ENCODE data around the gene INF2. TPM values are rescaled to one million over a fixed set of nuclear protein-coding genes. Genes with fewer than 3 reads are reported as not detected.
"Not testable (repeated sequence)": the region's sequence is repeated elsewhere in the genome, so short reads cannot be mapped to it uniquely, and the experiment has no call there.

The INF2 gene
- total and polyA plus RNA-seq, 2 donors (not counting 3 experiments of a cell fraction or from before 2014, with no cell fraction given): 55.3 to 124 TPM

- H3K4me3 ChIP-seq (replicated peaks in 1 of 3; ENCODE audit: insufficient read depth in 1 of 3, low read depth in 1 of 3, low read length in 3 of 3); POLR2A ChIA-PET; H3K36me3 ChIP-seq (ENCODE audit: control insufficient read depth in 2 of 2, extremely low read depth in 1 of 2, insufficient read depth in 2 of 2, low read length in 2 of 2); H4K20me1 ChIP-seq (replicated peaks; ENCODE audit: control insufficient read depth, extremely low read depth, insufficient read depth, low read length); BruUV-seq (replicated peaks); H3K27me3 ChIP-seq (ENCODE audit: control insufficient read depth in 2 of 2, insufficient read depth in 2 of 2, low read length in 2 of 2); H3K4me1 ChIP-seq (ENCODE audit: control insufficient read depth, extremely low read depth, insufficient read depth, low read length); DNase-seq (ENCODE audit: low read depth, low spot score); H3K27ac ChIP-seq (ENCODE audit: insufficient read depth, low read depth, low read length); H3K4me2 ChIP-seq (ENCODE audit: insufficient read depth, low read length); FAIRE-seq; dilution Hi-C loops (cut with MboI; ENCODE audit: extremely low pct_ligation_motif_present, low sequenced_read_pairs); H3K9me3 ChIP-seq (replicated peaks; ENCODE audit: control insufficient read depth, insufficient read depth, low read length); H2AFZ ChIP-seq (ENCODE audit: low read depth, low read length); H3K9ac ChIP-seq (replicated peaks; ENCODE audit: extremely low read depth, insufficient read depth, low read length); H3K9me1 ChIP-seq (replicated peaks; ENCODE audit: control insufficient read depth, extremely low read depth, insufficient read depth, low read length): not testable (repeated sequence)
- CTCF ChIA-PET: interaction anchor here (0.5 to 2.6 kb wide), 4 partner anchors 13 to 44 kb away, joined by 3 to 11 read pairs (median 4); no protein-coding TSS in a partner anchor
- intact Hi-C loops (cut with micrococcal nuclease): loop anchor here (5.0 kb wide), 1 partner anchor 77 kb away; no protein-coding TSS in a partner anchor
- peaks cover 22% of the 10 kb centered on the region for H3K79me2 ChIP-seq (ENCODE audit: control insufficient read depth, insufficient read depth, low read length)
Measured at GRCh38 chr14:104750753-104751057, 61.3 kb downstream of the INF2 start.

DNA sequence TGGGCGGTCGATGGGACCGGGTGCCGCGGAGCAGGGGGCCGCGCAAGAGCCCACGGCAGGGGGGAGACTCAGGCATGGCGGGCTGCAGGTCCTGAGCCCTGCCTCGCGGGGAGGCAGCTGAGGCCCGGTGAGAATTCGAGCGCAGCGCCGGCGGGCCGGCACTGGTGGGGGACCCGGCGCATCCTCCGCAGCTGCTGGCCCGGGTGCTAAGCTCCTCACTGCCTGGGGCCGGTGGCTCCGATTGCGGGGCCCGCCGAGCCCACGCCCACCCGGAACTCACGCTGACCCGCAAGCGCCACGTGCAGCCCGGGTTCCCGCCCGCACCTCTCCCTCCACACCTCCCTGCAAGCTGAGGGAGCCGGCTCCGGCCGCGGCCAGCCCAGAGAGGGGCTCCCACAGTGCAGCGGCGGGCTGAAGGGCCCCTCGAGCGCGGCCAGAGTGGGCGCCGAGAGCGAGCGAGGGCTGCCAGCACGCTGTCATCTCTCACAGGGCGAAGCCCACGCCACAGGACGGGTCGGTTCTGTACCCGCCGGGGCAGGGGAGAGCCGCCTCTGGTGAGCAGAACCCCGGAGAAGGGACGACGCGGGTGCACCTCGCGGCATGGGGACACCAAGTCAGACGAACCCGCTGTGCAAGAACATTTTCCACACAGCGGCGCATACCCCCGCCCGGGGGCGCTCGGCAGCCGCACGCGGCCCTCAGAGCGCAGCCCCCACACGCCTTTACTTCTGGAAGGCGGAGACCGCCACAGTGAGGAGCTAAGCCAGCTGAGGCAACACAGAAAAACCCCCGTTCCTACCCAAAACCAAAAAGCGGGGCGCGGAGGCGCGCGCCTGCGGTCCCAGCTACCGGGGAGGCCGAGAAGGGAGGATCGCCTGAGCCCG is 62.4 kb downstream of the INF2 start:
- DNase-seq (ENCODE audit: low read depth, low spot score): no peak
- dilution Hi-C loops (cut with MboI; ENCODE audit: extremely low pct_ligation_motif_present, low sequenced_read_pairs) (no loop called here), intact Hi-C loops (cut with micrococcal nuclease) (loop anchor here (1.0 to 5.0 kb wide), 6 partner anchors 15 to 76 kb away; partner anchors contain the start of genes ADSS1, INF2 and ZBTB42)
- TSS peak; percentile 86 for BruUV-seq (replicated peaks)
- Histone ChIP-seq H3K4me2 (ENCODE audit: insufficient read depth, low read length) (peak overlapping the region; percentile 25), H3K27ac (ENCODE audit: insufficient read depth, low read depth, low read length) (peak overlapping the region; percentile 23), H3K9me3 (replicated peaks; ENCODE audit: control insufficient read depth, insufficient read depth, low read length) (no peaks in the 10 kb centered on the region), H3K4me1 (ENCODE audit: control insufficient read depth, extremely low read depth, insufficient read depth, low read length) (peaks cover 8% of the 10 kb centered on the region), H3K9ac (replicated peaks; ENCODE audit: extremely low read depth, insufficient read depth, low read length) (peak overlapping the region; percentile 53), H3K79me2 (ENCODE audit: control insufficient read depth, insufficient read depth, low read length) (peaks cover 22% of the 10 kb centered on the region), H4K20me1 (replicated peaks; ENCODE audit: control insufficient read depth, extremely low read depth, insufficient read depth, low read length) (no peaks in the 10 kb centered on the region), H3K9me1 (replicated peaks; ENCODE audit: control insufficient read depth, extremely low read depth, insufficient read depth, low read length) (no peaks in the 10 kb centered on the region), H3K36me3 (ENCODE audit: control insufficient read depth in 2 of 2, extremely low read depth in 1 of 2, insufficient read depth in 2 of 2, low read length in 2 of 2) (peaks cover 0 to 10% of the 10 kb centered on the region in 2 experiments), H3K4me3 (replicated peaks in 1 of 3; ENCODE audit: insufficient read depth in 1 of 3, low read depth in 1 of 3, low read length in 3 of 3) (peak overlapping the region in 2 of 3 experiments; percentile 36 to 38), H3K27me3 (ENCODE audit: control insufficient read depth in 2 of 2, insufficient read depth in 2 of 2, low read length in 2 of 2) (no peaks in the 10 kb centered on the region), H2AFZ (ENCODE audit: low read depth, low read length) (peak overlapping the region; percentile 85)
- TF ChIP-seq EZH2 (IDR thresholded peaks at IDR 0.05; ENCODE audit: borderline replicate concordance, low read depth, low read length, severe bottlenecking): no peak
- no peak for TF ChIP-seq MYC (IDR thresholded peaks at IDR 0.05; ENCODE audit: low read depth, low read length)
- no peak for TF ChIP-seq POLR2AphosphoS5 (IDR thresholded peaks at IDR 0.05; ENCODE audit: insufficient read depth, low read depth, low read length)
- no peak for TF ChIP-seq JUN (IDR thresholded peaks at IDR 0.05; ENCODE audit: borderline replicate concordance, insufficient read depth, insufficient read length, low read depth)
- TF ChIP-seq POLR2A (IDR thresholded peaks at IDR 0.05; ENCODE audit: low read depth, low read length): no peak
- no peak for TF ChIP-seq MAX (IDR thresholded peaks at IDR 0.05; ENCODE audit: insufficient read depth, insufficient read length)
- no peak for TF ChIP-seq GATA2 (IDR thresholded peaks at IDR 0.05; ENCODE audit: insufficient read depth, insufficient read length, low read depth, low read length)
- no peak for TF ChIP-seq FOS (IDR thresholded peaks at IDR 0.05; ENCODE audit: borderline replicate concordance, insufficient read depth, low read length)
- TF ChIP-seq, protein P1, sequence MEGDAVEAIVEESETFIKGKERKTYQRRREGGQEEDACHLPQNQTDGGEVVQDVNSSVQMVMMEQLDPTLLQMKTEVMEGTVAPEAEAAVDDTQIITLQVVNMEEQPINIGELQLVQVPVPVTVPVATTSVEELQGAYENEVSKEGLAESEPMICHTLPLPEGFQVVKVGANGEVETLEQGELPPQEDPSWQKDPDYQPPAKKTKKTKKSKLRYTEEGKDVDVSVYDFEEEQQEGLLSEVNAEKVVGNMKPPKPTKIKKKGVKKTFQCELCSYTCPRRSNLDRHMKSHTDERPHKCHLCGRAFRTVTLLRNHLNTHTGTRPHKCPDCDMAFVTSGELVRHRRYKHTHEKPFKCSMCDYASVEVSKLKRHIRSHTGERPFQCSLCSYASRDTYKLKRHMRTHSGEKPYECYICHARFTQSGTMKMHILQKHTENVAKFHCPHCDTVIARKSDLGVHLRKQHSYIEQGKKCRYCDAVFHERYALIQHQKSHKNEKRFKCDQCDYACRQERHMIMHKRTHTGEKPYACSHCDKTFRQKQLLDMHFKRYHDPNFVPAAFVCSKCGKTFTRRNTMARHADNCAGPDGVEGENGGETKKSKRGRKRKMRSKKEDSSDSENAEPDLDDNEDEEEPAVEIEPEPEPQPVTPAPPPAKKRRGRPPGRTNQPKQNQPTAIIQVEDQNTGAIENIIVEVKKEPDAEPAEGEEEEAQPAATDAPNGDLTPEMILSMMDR (IDR thresholded peaks at IDR 0.05; ENCODE audit: extremely low read depth in 1 of 2, insufficient read depth in 1 of 2, low read depth in 1 of 2, low read length in 2 of 2): no peak
- POLR2A ChIA-PET: interaction anchor here (1.0 kb wide), 2 partner anchors 16 to 71 kb away, joined by 4 to 6 read pairs; no protein-coding TSS in a partner anchor
- no peak for FAIRE-seq
- CTCF ChIA-PET: interaction anchor here (0.9 to 2.4 kb wide), 11 partner anchors 14 to 338 kb away, joined by 3 to 17 read pairs (median 5); partner anchors contain the start of genes ADSS1 and ZBTB42

Data from endothelial cell of umbilical vein (primary cell).